HL-60/S4 treated with retinoic acid at 250 ng/mL for 4 days and 3 days (cell line): ENCODE results near the gene OR2T2.
"Not testable (repeated sequence)": the region's sequence is repeated elsewhere in the genome, so short reads cannot be mapped to it uniquely, and the experiment has no call there.

Experiments
- in situ Hi-C: fragments of 300-500 bp; cut with MboI; formaldehyde crosslinking; loops from 2 replicates; pipeline ENCODE4 v1.7.0; 2022; ENCODE audit warnings: low sequenced_read_pairs

OR2T2 gene

DNA sequence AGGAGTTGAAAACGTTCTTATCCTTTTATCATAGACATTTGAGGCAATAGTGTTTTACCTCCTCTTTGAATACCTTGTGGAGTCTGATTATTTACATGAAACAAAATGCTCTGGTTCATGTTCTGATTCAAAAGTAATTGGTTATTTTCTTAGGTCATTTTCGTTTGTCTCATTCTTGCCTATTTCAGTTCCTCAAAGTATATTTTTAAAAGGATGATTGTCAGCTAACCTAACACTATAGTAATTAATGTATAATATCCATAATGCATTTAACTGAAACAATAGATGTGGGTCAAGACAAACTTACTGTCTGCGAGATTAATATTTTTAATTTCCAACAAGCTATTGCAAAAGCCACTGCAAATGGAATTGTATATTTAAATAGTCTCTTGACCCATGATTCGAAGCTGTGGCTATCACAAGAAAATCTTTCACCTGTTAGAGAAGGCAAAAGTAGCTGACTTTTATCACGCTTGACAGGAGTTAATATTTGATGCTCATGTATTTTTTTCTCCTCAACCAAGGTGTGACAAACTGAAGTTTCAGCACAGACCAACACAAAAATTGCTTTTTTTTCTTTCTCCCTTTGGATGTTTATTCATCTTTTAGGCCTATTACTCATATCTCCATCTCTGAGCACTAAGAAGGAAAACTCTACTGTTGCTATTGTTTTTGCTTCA is 5.2 kb downstream of the OR2T2 start:
- in situ Hi-C loops, result not testable (repeated sequence)

DNA sequence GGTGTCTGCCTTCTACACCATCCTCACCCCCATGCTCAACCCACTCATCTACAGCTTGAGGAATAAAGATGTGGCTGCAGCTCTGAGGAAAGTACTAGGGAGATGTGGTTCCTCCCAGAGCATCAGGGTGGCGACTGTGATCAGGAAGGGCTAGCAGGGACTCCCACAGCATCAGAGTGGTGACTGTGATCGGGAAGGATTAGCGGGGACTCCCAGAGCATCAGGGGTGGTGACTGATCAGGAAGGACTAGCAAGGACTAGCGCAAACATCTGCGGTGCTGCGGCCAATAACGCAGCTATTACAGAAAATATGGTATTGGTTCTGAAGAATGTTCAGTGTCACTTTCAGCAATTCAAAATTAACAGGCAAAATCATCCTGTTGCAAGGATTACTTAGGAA is 8.2 kb downstream of the OR2T2 start:
- in situ Hi-C loops, result not testable (repeated sequence)

DNA sequence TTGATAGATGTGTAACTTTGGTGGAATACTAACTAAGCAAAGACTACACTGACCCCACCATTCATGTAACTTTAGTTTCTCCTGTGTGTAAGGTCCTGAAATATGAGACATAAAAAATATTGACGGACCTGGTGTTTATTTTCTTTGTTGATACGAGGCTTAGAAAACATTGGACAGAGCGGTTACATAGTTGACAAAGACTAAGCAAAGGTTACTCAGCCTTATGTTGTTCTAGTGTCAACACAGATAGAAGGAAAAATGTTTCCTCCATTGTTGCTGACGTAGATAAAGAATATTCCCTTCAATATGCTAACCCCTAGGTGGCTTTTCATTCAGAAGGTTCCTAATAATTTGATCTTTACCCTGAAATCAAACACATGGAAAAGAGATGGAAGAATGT is 9.6 kb downstream of the OR2T2 start:
- in situ Hi-C loops, result not testable (repeated sequence)

DNA sequence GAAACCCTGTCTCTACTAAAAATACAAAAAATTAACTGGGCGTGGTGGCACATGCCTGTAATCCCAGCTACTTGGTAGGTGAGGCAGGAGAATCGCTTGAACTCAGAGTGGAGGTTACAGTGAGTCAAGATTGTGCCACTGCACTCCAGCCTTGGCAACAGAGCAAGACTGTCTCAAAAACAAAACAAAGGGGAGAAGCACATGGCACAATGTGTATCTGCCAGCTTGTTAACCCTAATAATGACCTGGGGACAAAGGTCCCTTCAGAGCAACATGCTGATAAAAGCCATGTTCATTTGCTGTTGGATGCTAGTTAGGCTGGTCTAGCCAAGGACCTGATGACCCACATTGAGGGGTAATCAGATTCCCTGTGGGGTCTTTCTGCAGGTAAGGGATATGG is 11.2 kb downstream of the OR2T2 start:
- in situ Hi-C loops, result not testable (repeated sequence)

DNA sequence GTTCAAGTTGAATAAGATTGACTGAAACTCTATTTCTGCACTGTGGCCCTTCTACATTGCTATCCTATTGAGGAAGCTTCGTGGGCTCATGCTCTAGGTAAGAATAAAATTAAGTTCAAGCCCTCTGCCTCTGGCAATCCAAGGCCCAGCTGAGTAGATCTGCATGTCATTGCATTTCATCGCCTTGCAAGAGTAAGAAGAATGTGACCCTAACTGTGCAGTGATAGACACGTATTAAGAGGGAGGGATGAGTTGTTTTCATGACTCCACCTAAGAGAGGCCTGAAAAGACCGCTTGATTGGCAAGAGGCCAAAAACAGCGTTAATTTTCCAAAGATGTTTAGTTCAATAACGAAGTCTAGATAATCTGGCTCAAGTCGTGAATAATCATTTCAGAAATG is 13.7 kb downstream of the OR2T2 start:
- in situ Hi-C loops, result not testable (repeated sequence)

DNA sequence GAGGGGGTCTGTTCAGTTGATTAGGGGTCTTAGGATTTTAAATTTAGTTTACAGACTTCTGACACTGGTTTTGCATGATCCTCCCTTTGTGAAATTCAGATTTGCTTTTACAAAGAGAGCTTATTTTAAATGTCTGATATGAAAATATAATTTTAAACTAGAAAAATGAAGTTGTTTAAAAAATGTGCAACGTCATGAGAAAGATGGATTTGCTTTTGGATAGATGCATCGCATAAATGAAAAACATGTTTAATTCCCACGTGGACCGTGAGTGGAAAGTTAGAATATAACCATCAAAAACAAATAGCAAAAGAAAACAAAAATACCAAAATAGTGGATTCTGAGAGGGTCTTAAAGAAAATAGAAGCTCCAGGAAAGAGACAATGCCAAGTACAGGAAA is 25.7 kb downstream of the OR2T2 start:
- in situ Hi-C loops, result no loop called here

DNA sequence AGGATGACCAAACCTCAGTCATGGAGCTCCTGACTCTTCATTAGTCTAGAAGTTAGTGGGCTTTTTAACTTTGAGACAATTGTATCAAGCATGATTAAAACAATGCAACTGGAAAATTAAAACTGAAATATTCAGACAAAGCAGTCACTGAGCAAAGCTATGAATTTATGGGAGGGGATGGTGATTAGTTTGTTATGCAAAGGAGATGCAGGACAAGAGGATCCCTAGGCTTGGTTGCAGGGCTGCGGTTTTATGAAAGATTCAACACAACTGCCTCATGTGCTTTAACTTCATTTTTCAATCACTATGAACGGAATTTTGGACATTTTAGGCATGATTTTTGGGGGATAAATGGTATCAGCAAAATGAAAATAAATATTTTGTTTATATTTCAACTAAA is 26.7 kb downstream of the OR2T2 start:
- in situ Hi-C loops, result not testable (repeated sequence)

DNA sequence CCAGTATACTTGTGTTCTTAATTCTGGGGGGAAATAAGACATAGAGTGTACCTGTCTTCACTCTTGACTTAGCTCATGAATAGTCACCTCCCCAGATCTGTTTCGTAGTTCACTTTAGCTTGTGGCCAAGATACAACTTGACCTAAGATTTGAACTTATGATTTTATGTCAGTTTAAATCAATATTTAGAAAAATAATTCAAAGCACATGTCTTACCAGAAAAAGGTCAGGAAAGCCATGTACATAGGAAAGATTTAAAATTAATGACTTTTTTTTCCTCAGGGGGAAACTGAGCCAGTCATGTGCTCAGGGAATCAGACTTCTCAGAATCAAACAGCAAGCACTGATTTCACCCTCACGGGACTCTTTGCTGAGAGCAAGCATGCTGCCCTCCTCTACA is 27.6 kb downstream of the OR2T2 start, which contains the start of gene OR2T3:
Gene OR2T3 (plus strand): TSS at position 301 of the 400 bp plus-strand sequence. CDS start 0 bp downstream, at position 301.
- in situ Hi-C loops, result not testable (repeated sequence)

DNA sequence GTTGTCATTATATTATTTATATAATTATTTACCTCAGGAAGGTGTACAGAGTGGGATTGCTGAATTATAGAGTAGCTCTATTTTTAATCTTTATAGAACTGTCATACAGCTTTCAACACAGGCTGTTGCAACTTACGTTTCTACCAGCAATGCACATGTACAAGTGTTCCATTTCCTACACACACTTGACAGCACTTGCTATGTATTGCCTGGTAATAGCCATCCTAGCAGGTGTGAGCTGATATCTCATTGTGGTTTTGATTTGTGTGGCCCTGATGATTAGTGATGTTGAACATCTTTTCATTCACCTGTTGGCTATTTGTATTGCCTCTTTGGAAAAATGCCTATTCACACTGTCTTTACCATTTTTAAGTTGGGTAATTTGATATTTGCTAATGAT is 30.2 kb downstream of the OR2T2 start:
- in situ Hi-C loops, result not testable (repeated sequence)

DNA sequence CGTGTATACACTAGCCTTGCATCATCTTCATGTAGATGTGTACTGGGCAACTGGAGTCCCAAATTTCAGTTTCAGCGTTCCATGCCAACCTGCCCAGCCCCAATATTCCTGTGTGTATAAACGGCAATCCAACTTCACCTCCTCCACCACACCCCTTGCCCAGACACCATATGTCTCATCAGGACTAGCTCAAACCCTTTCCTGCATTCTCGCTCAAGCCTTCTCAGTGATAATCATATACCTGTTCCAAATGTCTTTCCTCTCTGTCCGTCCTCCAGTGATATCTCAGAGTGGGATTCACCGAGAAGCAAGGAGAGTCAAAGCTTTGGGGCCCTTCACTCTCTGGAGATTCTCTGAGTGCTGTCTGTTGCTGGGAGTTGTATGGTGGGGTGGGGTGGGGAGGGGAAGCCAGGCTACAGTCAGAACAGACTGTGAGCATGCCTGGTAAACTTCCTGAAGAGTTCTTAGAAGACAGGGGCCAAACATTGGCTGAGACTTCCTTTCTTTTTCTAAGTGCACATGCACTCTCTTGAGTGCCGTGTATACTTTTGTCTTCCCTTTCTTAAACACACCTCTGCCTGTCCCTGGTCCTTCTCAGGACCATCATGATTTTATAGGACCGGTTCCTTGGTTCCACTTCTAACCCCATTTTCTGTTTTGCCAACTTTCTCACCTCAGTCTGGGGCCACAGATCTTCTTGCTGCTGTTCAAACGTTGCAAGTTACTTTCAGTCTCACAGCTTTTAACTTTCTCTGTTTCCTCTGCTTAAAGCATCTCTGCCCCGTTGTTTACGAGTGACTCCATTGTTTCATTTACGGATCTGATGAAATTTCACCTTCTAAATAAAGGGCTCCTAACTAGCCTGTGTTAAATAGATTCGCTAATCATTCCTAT is 36.5 kb downstream of the OR2T2 start:
- in situ Hi-C loops, result not testable (repeated sequence)

DNA sequence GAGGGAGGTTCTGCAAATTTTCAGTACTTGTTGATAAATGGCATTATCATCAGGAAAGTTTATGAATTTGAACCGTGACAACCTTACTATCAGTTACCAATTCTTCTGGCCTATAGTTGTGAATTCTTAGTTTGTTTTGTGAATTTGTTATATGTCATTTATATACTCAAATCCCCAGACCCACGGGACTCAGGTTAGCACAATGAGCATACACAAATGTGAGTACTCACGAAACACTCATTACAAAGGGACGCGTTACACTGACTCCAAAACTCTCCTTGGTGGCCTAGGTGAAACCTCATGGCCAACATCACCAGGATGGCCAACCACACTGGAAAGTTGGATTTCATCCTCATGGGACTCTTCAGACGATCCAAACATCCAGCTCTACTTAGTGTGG is 42.9 kb downstream of the OR2T2 start, which contains the start of gene OR2T5:
Gene OR2T5 (plus strand): TSS at position 301 of the 400 bp plus-strand sequence. CDS start 0 bp downstream, at position 301.
- in situ Hi-C loops, result not testable (repeated sequence)

DNA sequence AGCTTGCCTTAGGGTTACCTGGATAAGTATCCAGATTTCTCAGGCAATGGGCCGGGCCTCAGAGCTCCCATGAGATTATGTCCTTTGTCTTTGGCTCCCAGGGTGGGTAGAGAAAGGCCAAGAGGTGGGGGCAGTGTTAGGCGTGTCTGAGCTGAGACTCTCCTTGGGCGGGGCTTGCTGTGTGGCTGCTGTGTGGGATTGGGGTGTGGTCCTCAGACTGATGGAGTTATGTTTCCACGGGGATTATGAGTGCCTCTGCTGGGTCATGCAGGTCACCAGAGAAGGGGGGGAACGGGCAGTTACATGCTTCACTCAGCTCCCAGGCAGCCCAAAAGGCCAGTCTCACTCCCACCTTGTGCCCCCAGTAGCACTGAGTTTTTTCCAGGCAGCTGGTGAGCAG is 51.2 kb downstream of the OR2T2 start:
- in situ Hi-C loops, result not testable (repeated sequence)

DNA sequence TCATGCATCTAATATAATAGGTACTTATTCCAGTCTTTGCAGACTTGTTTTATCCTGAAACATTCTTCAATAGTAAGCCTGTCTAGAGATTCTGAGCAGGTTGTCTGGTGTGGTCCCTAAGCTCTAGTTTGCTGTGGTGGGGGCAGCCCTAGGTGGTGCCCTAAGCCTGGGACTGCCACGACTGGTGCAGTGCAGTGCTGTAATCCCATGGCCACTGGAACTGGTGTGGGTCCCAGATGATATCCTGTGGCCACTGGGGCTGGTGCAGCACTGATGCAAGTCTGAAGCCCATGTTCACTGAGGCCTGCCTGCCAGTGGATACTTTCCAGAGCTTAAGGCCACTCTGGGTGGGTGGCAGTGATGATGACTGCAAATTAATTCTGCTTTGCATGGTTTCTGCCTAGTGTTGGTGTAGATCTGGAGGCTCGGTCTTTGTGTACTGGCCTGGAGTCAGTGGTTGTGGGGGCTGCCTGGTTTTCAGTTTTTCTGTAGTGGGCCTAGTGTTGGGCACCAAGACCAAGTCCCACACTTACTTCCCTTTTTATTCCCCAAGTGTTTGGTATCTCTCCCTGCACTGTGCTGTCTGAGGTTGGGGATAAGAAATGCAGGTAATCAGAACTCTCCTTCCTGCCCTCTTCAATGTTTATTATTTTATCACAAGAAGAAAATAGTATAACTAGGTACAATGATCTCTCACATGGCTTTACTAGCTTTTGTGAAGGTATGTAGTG is 55.0 kb downstream of the OR2T2 start:
- in situ Hi-C loops, result not testable (repeated sequence)
